ENCODE measurements around the gene JPH2.

JPH2 gene

DNA sequence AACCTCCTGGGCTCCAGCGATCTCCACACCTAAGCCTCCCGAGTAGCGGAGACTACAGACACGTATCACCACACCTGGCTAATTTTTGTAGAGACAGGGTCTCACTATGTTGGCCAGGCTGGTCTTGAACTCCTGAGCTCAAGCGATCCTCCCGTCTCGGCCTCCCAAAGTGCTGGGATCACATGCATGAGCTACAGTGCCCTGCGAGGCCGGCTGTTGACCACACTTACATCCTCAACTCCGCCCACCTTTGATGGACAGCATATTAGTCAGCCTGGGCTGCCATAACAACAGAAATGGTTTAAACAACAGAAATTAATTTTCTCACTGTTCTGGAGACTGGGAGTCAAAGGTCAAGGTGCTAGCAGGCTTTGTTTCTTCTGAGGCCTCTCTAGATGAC, 107.7 kb downstream of the JPH2 start:
- no peak for DNase-seq (ENCODE audit: low read depth in 2 of 2)

DNA sequence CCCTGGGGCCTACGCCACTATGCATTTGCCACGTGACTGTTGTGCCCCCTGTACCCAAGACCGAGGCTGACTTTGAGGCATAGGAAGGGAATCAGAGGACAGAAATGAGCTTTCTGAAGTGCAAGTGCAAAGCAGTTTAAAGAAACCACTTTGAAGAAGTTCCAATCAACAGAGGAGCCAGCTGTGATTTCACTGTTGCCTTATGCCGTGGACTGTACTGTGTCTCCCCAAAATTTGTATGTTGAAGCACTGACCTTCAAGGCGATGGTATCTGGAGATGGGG, 111.1 kb downstream of the JPH2 start:
- DNase-seq (ENCODE audit: low read depth in 2 of 2): no peak

DNA sequence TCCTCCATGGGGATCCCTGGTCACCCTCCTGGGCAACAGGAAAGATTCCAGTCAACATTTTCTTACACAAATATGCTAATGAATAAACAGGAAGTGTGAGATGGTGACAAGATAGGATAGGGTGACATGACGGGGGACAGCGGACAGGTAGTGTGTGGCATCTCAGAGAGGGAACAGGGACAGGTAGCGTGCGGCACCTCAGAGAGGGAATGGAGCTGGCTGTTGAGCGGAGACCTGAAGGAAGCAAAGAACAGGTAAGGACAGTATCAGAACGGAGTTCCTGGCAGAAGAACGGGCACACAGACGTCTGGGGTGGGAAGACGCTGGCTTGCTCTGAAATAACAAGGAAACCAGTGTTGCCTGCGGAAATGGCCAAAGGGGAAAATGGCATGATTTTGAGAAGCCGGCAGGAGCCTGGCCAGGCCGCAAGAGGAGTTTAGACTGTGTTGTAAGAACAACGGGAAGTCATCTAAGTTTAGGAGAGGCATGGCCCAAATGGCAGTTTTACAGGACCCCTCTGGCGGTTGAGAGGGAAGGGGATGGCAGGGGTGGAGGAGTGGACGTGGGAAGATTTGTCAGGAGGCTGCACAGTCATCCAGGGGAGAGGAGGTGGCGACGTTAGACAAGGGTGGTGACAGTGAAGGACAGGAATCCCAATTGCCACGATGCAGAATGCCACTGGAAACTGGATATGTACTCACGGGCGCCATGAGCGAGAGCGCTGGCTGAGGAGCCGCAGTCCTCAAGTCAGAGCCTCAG, 111.6 kb downstream of the JPH2 start:
- no peak for DNase-seq (ENCODE audit: low read depth in 2 of 2)

DNA sequence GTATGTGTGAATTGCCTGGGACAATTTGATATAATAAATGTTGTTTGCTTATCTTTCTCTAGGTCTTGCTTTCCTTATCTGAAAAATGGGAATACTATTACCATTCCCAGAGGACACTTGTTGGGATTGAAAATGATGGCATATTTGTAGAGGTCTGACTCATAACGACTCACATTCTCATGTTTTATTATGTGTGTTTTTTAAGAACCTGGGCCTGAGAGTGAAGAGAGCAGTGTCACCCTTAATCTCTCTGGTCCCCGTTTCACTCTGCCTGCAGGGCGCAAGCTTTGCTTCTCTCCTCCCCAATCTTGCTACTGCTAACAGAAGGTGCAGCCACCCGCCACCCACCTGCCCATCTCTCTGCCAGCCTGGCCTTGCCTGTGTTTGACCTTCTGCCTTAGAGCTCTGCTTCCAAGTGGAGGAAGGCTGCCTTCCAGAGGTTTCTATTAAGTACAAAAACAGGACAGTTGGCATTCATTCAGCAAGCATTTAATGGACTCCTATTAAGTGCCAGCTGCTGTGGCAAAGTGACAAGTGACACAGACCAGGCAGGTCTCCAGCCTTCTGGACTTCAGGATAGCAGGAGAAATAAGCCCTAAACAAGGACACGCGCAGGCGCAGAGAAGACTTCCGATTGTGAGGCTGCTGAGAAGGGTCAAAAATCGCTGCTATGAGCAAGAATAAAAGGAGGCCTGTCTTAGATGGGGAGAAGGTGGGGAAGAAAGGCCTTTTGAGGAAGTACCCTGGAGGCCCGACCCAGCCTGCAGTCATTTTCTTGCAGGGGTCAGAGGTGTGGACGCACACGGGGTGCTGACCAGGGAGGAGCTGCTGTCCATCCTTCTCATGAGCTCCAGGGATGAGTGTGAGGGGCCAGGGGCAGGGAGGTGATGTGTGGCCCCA, 112.5 kb downstream of the JPH2 start:
- no peak for DNase-seq (ENCODE audit: low read depth in 2 of 2)

DNA sequence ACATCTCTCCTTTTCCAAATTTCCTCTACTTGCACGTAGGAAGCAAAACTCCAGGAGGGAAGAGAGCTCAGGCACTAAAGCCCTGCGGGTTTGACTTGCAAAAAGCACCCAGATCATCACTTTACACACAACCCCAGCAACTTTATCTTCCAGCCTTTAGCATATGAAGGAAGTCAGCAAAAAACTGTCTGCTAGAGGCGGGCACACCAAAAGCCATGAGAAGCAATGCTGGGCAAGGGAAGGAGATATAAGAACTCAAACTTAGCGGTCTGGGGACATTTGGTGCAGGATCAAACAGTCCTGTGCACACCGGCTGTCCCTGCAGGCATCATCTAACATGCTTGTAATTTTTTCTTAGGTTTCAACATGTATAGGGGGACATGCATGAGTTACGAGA, 113.3 kb downstream of the JPH2 start:
- DNase-seq (ENCODE audit: low read depth in 2 of 2): no peak

DNA sequence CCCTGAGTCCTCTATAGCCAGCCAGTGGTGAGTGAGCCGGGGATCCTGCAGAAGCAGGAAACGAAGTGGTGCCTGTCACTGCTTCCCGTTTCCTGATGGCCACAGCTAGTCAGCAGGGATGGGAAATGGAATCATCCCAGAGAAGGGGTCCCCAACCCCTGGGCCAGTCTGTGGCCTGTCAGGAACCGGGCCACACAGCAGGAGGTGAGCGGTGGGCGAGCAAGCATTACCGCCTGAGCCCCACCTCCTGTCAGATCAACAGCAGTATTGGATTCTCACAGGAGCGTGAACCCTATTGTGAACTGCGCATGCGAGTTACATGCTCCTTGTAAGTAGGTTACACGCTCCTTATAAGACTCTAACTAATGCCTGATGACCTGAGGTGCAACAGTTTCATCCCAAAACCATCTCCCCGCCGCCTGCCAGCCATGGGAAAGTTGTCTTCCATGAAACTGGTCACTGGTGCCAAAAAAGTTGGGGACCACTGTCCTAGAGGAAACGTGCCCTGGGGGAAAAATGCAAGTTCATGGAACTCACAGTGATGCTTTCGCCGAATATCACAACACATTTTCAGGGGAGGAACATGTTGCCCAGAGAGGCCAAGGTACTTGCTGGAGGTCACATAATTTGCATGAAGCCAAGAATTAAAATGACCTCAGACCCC, 113.8 kb downstream of the JPH2 start:
- DNase-seq (ENCODE audit: low read depth in 2 of 2): no peak

DNA sequence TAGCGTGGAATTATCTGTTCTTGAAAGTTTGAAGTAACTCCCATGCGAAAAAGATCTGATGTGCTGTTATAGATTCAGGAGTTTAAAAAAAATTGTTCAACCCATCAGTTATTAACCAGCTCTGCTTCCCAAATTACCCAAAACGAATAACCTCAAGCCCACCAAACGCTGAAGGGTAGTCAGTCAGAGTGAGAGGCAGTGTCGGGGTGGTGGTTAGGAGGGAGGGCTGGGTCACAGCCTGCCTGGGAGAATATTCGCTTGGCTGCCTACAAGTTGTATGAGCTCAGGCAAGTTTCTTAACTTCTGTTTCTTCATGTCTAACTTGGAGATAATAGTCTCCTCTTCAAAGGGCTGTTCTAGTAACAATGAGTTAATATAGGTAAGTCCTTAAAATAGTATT, 114.6 kb downstream of the JPH2 start:
- DNase-seq (ENCODE audit: low read depth in 2 of 2): no peak

DNA sequence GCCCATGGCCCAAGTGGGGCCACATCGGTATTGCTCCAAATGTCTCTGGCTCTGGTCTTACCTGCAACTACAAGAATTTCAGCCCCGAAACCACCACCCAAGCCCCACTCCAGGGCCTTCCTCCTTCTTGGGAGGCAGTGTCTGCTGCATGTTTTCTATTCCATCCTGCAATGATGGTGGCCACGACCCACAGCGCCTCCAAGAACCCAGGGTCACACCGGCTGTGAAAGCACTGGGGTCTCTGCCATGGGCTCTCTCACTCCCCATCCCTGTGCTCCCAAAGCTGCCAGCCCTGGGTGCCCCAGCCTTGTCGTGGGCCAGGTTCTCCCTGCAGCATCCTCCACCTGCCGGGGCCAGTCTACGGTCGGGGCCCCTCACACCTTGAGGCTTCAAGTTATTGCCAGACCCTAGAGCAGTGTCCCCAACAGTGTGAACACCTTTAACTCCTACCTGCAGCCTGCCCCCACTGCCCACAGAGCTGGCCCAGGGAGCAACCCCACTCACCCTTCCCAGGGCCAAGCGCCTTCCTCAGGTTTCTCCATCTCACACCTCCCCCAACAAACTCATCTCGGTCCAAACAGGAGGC, 115.4 kb downstream of the JPH2 start:
- no peak for DNase-seq (ENCODE audit: low read depth in 2 of 2)

DNA sequence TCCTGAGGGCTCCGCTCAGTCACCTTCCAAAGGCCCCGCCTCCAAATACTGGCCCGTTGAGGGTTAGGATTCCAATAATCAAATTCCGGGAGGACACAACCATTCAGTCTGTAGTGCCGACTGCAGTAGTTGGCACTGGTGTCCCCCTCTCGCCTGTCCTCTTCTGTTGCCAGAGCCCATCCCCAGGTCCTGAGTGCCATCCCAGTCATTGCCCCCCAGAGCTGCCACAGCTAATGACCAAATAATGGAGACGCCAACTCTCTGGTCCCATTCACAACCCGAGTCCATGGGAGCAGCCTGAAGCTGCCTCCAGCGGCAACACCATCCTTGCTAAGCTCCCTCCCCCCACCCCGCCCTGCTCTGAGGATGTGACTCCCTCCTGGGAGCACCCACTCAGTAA, 115.9 kb downstream of the JPH2 start:
- DNase-seq (ENCODE audit: low read depth in 2 of 2): no peak

DNA sequence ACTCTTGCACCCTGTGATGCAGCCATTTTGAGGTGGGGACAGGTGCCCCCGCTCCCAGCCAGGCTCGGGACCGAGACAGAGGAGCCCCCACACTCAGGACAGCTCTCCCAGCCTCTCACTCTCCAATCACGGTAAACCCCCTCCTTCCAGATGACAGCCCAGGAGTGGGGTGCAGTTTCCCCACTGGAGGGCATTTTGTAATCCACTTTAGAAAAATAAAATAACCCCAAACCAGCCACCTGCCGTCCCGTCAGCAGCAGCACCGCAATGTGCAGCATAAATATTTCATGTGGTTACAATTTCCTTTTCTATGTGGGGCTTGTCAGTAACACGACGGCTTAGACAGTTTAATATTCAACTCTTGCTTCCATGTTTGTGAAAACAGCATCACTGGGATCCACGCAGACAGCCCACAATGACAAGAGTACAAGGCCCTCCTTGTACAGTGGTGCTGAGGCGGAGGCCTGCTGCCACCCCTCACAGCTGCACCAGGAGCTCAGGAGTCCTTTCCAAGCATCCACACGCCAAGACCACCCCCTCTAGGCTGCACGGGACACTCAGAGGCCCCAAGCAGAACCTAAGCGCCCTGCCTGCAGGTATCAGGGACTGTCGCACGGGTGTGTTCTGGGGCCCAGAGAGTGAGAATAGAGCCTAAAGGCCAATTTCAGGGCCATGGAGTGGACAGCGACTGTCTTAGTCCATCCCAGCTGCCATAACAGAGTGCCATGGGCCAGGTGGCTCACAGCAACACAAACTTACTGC, 116.7 kb downstream of the JPH2 start:
- no peak for DNase-seq (ENCODE audit: low read depth in 2 of 2)

DNA sequence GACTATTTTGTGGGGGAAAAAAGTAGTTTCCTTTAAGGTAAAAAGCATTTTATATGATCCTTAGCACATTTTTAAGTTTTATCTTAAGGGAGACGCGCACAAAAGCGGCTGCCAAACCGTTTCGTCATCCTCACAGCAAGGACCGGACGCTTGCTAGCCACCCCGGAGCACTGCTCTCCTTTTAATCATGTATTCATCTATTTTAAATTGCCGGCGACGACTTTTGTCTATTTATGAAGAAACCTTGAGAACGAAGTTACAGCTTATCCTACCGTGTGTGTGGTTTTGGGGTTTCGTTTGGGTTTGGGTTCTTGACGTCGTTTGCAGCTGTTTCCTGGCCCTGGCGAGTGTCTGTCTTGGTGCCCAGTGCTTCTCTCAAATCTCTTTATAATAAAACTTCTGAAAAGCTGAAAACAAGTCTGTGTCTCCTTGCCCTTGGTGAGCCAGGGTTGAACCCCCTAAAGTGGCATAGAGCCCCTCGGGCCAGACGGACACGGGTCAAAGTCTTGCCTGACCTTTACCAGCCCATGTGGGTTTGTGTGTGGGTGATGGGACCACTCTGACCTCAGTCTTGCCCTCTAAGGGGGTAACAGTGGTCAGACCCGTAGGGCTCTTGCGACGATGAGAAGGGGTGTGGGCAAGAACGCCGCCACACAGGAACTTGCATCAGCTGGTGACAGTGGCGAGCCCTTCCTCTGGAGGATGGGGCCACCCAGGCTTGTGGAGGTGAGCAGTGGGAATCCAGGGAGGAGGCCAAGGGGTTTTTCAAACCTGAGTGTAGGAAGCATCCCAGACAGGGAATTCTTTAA, 117.6 kb downstream of the JPH2 start:
- DNase-seq (ENCODE audit: low read depth in 2 of 2): peak; percentile 12 to 20

DNA sequence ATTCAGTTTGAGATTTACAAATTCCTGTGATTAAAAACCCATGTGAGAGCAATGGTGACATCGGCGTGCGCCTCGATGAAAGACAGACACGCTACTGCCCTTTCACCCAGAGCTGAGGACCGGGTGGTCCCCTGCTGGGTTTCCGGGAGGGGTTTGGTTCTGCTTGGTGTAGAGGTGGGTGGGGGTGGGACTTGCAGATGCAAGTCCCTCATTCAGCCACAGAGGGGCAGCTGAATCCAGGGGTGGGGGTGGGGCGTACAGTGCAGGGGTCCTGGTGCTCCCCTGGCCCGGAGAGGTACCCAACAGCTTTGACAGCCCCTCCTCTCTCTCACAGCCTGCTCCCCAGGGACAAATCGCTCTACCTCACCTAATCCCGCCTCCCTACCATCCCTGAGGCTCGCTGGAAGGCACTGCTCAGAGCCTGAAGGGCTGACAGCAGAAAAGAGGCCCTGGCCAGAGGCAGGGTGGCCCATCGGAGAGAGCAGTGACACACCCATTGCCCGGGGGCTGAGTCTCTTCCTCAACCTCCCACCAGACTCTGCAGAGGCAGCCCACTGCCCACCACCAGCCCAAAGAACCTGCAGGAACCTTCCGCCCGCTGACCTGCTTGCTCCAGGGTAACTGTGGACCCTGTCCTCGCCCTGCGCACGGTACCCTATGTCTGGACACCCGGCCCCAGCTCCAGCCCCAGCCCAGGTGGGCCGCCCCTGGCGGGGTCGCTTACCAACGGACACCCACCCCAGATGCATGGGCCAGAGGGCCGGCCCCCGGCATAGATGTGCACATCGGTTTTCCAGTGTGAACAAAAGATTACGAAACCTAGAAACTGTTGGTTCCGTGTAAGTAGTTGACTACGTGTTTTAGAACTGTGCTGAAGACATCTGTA, 118.4 kb downstream of the JPH2 start:
- no peak for DNase-seq (ENCODE audit: low read depth in 2 of 2)

DNA sequence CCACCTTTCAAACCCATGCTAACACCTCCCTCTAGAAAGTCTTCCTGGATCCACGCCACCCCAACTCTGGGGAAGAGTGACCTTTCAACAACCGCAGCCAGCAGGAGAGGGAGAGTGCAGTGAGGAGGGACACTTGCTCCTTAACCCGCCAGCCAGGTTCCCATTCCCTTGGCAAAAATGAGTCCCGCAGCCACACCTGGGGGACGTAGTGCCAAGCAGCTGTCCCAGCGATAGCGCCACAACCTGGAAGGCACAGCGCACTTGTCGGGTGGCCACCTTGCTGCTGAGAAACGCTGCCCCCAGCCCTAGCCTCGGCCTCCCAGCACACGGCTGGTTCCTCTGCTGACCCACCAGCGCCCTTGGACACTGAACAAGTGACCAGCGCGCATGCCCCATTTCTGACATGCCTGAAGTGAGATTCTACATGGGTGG, 119.3 kb downstream of the JPH2 start:
- DNase-seq (ENCODE audit: low read depth in 2 of 2): no peak

DNA sequence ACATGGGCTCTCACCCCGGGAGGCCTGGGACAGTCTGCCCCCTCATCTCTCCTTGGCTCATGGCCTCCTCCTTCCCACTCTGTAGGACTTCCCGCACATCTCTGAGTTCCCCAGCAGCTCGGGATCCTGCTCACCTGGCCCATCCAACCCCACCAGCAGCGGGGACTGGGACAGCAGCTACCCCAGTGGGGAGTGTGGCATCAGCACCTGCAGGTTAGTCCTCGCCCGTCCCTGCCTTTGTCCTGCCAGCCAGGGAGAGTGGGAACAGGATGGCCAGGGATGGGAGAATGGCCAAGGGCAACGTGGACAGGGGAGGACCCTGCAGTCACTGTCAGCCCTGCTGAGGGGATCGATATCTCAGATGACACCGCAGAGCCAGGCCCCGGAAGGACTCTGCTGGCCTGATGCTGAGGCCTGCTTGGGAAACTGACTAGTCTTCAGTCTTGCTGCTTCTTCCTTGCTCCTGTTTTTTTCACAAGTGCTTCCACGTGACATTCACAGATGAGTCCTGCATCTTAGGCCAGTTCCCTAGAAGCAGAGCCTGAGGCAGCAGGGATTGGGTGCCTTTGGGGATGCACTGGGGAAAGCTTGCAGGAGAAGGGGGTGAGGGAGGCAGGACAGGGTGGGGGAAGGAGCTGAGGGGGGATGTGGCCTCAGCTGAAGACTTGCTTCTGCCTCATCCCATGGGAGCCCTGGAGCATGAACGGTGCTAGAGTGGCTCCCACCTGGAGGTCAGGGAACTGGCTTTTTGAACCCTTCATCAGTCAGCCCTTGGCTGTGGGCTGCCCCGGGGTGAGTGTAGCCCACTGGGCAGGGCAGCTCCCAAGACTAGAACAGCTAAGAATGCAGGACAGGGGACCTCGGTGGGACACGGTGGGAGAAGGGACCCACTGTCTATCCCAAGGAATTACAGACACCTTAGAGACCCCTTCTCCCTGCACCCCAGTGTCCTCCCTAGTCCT, 120.1 kb downstream of the JPH2 start:
- DNase-seq (ENCODE audit: low read depth in 2 of 2): no peak

DNA sequence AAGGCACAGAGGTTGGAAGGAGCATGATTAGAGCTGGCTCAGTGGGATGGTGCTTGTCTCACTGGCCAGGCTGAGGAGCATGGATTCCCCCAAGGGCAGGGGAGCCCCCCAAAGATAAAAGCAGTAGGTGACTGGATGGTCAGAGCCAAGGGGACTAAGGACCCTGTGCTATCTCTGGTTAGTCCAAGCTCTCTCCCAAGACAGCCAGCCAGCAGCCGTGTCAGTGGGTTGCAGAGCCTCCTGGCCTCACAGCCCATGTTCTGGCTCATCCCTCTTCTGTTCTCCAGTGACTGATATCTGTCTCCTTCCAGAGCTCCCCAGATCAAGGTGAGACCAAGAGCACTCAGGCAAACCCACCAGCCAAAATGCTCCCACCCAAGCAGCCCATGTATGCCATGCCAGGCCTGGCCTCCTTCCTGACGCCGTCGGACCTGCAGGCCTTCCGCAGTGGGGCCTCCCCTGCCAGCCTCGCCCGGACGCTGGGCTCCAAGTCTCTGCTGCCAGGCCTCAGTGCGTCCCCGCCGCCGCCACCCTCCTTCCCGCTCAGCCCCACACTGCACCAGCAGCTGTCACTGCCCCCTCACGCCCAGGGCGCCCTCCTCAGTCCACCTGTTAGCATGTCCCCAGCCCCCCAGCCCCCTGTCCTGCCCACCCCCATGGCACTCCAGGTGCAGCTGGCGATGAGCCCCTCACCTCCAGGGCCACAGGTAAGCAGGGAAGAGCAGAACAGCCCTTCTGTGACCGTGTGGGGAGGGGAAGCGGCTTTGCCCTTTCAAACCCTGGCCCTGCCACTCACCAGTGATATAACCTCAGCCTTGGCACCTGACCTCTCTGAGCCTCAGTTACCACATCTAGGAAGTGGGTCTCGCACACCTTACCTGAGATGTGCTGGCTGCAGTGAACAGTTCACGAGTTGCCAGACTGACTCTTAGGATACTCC, 121.3 kb downstream of the JPH2 start:
- no peak for DNase-seq (ENCODE audit: low read depth in 2 of 2)

DNA sequence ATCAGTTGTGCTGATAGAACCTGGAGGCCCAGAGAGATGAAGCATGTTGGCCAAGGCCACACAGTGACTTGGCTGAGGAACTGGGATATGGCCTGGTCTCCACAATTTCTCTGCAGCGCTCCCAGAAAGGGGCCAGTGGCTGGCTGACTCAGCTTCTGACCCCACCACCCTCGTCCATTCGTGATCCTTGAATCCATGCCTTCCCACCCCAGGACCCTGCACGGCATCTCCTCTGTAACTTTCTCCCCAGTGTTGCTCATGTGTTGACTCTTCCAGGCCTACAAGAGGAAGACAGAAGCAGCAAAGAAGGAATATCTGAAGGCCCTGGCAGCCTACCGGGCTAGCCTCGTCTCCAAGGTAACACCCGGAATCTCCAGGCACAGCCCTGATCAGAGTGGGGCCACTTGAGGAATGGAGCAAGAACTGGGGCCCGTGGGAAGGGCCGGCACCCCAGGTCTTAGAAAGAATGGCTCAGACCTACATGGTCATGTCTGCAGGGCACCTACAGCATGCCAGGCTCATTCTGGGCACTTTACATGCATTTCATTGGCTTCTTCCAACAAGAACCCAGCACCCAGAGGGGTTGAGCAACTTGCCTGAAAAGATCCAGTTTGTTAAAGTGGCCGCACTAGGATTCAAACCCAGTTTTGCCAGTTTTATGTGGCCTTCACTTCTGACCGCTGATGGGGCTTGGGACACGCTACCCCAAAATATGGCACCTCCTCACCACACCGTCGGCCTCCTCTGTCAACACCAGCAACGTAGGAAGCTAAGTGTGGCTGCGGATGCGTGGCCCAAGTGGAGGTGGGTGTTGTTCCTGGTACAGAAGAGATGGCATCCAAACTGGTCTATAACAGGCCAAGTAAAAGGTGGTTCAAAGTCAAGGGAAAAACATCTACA, 122.2 kb downstream of the JPH2 start:
- DNase-seq (ENCODE audit: low read depth in 2 of 2): no peak

All from stimulated activated CD8-positive, alpha-beta memory T cell treated with anti-CD3 and anti-CD28 coated beads, Interleukin-7, amount 100 ng/mL, for 1 hour (primary cell).